Stimulated activated effector memory CD8-positive, alpha-beta T cell treated with anti-CD3 and anti-CD28 coated beads, Interleukin-12 subunit alpha, Interleukin-12 subunit beta, amount 100 ng/mL, for 72 hours (primary cell): ENCODE results near the gene RAB5B.
A peak's percentile ranks its signal among the peaks of the same experiment; 100 is the strongest.

Source experiments
- ATAC-seq: fragments of 150-1000 bp; cut with Tn5 transposase; 2 replicates; pipeline ENCODE4 v1.10.0; 2021
- DNase-seq, 2 donors: peaks; one replicate each; pipeline ENCODE4 v3.0.0; 2021 to 2022; ENCODE audit warnings: low spot score in 2 of 2
- H3K27ac Mint-ChIP-seq: one replicate; pipeline ENCODE4 v1.8.0; 2022; ENCODE audit warnings: mild to moderate bottlenecking, mixed read lengths
- H3K36me3 Mint-ChIP-seq: one replicate; pipeline ENCODE4 v1.8.0; 2022; ENCODE audit warnings: mild to moderate bottlenecking, mixed read lengths
- H3K4me1 Mint-ChIP-seq: one replicate; pipeline ENCODE4 v1.8.0; 2022; ENCODE audit warnings: mixed read lengths
- H3K4me3 Mint-ChIP-seq: one replicate; pipeline ENCODE4 v1.8.0; 2022; ENCODE audit warnings: mild to moderate bottlenecking, mixed read lengths
- H3K9me3 Mint-ChIP-seq: one replicate; pipeline ENCODE4 v1.8.0; 2022; ENCODE audit warnings: mixed read lengths

The RAB5B gene, protein sequence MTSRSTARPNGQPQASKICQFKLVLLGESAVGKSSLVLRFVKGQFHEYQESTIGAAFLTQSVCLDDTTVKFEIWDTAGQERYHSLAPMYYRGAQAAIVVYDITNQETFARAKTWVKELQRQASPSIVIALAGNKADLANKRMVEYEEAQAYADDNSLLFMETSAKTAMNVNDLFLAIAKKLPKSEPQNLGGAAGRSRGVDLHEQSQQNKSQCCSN

DNA sequence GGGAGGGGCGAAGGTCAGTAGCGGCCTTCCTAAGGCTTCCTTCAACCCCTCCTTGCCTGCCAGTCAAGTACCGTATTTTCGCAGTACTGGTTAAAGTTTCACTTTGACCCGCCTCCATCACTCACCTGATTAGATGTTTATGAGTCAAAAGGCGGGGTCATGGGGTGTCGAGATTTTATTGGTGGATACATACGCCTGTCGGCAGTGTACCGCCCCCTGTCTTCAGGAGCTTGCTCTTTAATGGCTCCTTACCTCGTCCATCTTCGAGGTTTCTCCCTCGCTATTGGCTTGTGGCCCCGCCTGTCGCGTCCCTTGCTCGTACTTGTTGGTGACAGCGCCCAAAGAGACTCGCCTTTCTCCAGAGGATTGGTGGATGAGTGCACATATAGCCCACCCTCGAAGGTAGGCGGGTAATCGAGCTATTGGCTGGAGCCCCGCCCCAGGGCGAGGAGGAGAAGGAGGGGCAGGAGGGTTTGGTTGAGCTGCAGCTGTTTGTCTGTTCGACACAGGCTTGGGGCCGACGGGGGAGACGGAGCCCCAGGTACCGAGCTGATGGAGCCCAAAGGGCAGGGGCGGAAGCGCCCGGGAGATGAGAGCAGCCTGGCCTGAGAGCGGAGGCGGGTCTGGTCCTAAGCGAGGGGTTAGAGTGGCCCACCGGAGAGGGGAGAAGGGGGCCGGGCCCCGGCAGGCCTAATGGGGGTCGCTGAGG is at the start of gene RAB5B:
Gene RAB5B, plus strand, starts transcription at position 480 of the 709 bp plus-strand sequence. CDS start 12,883 bp downstream, outside the sequence.
- H3K4me3 Mint-ChIP-seq: no peak within 1 kb of the TSS
- H3K9me3 Mint-ChIP-seq: no peaks in the 10 kb centered on the region
- no peak within 1 kb of the TSS for H3K27ac Mint-ChIP-seq
- peaks cover 23% of the 10 kb centered on the region for H3K4me1 Mint-ChIP-seq
- DNase-seq (peak; percentile 85 to 97), ATAC-seq (peak; percentile 96)
- H3K36me3 Mint-ChIP-seq: peaks cover 7% of the 10 kb centered on the region

DNA sequence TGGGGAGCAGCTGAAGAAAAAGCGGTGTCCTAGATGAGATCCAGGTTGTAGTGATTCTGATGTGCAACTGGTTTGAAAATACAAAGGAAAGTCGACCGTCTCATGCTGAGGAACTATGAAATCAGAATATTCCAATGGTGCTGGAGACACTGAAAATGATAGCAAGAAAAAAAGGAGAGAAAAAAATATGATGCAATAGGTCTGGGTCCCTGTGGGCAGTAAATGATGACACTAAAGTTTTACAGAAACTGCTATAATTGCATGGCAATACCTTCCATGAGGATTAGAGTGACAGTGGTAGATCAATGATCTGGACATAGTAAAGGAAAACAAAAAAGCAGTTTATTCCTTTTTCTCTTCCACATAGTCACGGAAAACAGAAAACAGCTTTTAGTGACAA is 48.5 kb upstream of the RAB5B start:
- ATAC-seq: no peak
- Mint-ChIP-seq H3K4me1 (peaks cover 43% of the 10 kb centered on the region), H3K27ac (peak overlapping the region; percentile 99), H3K9me3 (no peaks in the 10 kb centered on the region), H3K36me3 (peaks cover 84% of the 10 kb centered on the region), H3K4me3 (peak overlapping the region; percentile 100)
- no peak for DNase-seq

DNA sequence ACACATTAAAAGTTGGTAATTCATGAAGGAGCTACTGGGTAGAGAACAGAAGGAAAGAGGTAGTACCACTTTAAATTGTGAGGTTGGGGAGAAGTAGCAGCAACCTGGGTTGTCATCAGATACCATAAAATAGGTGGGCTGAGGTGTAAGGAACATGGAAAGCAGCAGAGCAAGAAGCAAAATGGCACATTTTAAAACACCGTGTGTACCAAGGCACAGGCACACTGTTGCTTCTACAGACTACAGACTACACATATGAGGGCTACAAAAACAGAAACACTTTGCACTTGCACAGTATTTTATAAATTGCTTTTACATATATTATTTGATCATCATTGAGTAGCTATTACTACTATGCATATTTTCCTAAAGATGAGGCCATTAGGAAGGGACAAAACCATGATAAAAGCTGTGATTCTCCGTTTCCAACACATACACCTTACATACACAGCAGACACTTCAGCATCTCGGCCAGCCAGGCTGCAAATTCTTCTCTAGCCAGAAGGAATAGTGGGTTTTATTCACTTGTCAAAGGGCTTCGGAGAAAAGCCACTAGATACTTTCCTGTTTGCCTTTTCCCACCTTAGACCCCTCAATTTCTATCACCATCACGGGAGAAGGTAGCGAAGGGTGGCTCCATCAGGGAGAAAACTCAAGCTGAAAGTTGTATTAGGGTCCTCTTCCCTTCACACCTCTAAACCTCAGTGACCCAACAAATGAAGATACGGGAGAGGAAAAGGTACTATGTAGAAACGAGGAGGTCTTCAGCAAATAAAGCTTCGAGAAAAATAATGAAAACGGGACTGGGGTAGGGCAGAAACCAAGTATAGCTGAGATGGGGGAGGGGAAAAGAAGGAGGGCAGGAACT is 47.8 kb upstream of the RAB5B start:
- Mint-ChIP-seq H3K4me3 (peak overlapping the region; percentile 100), H3K9me3 (no peaks in the 10 kb centered on the region), H3K27ac (peak overlapping the region; percentile 99), H3K4me1 (peaks cover 50% of the 10 kb centered on the region), H3K36me3 (peaks cover 80% of the 10 kb centered on the region)
- ATAC-seq (no peak), DNase-seq (no peak)

DNA sequence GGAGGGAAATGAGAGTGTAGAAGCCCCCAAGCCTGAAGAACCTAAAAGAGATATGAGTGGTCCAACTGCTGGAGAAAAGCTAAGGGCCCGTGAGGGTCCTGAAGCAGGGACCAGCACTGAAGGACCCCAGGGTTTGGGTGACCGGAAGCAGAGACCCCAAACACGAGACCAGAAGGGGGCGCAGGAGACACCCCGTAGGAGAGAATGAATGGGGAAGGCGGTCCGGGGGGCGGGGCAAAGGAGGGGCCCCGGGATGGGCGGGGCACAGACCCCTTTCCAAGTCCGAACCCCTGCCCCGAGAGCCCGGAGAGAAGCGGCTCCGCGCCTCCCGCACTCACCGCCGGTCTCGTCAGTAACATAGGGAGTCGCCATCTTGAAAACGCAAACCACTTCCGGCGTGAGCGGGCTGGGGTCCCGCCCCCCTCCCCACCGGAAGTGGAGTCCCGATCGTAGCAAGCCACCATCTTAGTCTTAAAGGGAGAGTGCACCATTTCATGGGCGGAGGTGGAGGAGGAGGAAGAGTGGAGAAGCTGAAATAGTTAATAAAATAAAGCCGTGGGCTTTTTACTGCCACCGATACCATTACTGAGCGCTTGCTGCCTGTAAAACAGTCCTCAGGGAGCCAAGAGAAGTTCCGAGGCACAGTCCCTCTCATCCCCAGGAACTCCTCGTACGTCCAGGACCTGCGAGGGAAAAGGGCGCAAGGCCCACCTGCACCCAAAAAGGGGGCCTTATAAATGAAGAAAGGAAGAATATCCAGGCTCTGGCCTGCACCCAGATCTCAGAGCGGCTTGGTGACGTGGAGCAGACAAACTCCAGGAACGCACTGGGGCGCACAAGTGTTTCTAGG is 46.9 kb upstream of the RAB5B start:
- Mint-ChIP-seq H3K9me3 (no peaks in the 10 kb centered on the region), H3K4me1 (peaks cover 57% of the 10 kb centered on the region), H3K27ac (peak overlapping the region; percentile 99), H3K36me3 (peaks cover 80% of the 10 kb centered on the region), H3K4me3 (peak overlapping the region; percentile 100)
- peak; percentile 68 for ATAC-seq
- DNase-seq: peak; percentile 82 to 95

DNA sequence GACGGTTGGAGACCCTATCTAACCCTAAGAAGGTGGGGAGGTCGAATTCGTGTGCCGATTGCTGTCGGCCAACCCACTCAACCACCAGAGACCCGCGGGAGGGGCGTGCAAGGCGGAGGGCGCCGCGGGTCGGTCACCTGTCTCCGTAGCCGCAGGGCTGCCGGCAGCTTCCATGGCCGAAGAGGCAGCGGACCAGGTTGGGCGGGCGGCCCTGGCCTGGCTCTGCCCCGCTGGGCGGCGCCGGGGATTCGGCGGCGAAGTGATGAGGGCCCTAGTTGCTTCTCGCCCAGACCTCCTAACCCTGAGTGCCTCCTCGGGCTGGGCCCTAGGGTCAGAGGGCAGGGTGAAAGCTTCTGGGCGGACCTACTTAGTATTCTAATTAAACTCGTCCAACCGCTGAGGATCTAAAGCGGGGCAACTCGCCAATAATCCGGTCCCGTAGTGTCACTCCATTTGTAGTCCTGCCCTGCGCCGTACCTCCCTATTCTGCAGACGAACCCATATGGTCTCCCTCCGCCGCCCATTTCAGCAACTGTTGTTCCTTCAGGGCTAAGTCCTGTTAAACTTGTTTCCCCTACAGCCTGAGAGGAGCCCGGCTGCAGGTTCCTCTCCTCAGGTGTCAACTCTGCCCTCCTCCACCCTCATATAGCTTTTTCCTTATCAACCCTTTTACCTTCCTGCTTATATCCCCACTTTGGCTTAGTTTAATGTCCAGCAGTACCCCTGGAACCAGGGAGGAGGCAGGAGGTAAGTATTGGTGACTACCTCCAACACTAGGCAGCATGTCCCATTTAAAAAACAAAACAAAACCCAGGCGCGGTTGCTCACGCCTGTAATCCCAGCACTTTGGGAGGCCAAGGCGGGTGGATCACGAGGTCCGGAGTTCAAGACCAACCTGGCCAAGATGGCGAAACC is 46.0 kb upstream of the RAB5B start, which contains the start of gene PYM1:
Gene PYM1, minus strand, starts transcription at position 307 of the 915 bp plus-strand sequence. Its CDS starts 133 bp downstream, at position 174.
- no peaks in the 10 kb centered on the region for H3K9me3 Mint-ChIP-seq

DNA sequence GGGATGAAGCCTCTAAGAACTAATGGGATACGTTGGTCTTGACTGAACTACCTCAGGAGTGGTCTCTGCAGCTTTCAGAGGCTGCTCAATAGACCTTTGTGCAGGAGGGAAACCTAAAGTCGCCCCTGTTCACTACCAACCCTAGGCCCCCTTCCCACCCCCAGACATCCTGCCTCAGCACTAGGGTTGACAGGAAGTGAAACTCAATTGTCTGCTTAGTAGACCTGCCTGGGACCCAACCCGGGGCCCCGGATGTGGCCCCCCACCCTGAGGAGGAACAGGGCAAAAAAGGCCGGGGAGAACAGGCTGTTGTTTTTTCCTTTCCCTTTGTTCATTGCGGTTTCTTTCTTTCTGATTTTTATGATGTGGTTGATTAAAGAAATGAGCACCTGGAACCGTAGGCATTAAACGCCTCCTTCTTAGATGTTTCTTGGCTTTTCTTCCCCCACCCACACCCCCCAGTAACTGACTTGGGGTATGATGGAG is 44.5 kb upstream of the RAB5B start:
- ATAC-seq (peak; percentile 46), DNase-seq (peak; percentile 43 to 85)
- H3K27ac Mint-ChIP-seq: peak overlapping the region; percentile 99
- peak overlapping the region; percentile 100 for H3K4me3 Mint-ChIP-seq
- H3K4me1 Mint-ChIP-seq: peaks cover 62% of the 10 kb centered on the region
- H3K9me3 Mint-ChIP-seq: no peaks in the 10 kb centered on the region
- H3K36me3 Mint-ChIP-seq: peaks cover 77% of the 10 kb centered on the region

More for the DNA sequence above, 46.0 kb upstream of the RAB5B start, which contains the start of gene PYM1:
- Mint-ChIP-seq H3K27ac (peak within 1 kb of the TSS; percentile 99), H3K36me3 (peaks cover 78% of the 10 kb centered on the region), H3K4me1 (peaks cover 55% of the 10 kb centered on the region), H3K4me3 (peak within 1 kb of the TSS; percentile 100)
- DNase-seq (peak; percentile 54 to 89), ATAC-seq (peak; percentile 60)

DNA sequence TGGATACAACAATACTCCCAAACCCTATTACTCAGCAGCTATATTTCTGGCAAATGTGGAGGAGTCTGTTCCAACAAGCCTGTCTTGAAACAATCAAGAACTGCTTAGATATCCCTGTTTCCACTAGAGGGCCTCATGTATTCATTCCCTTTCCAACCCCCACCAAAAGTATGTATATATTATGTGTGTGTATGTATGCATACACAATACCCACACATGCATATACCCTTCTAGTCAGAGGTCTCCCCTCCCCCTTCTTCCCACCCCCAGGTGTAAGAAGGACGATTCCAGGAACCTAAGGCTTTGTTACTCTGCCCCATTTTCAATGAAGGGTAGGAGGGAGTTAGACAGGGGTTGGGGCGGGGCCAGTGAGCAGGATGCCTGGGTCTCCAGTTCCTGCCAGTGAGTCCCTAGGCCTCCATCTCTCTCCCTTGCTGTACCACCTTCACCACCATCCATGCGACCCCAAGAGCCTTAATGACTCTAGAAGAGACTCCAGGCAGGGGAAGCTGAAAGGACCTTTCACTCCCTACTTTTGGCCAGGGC is 43.0 kb upstream of the RAB5B start, which contains the start of gene DGKA:
Gene DGKA, plus strand, starts transcription at position 392 of the 546 bp plus-strand sequence. CDS start 5,342 bp downstream, outside the sequence.
- Mint-ChIP-seq H3K9me3 (no peaks in the 10 kb centered on the region), H3K4me1 (peaks cover 65% of the 10 kb centered on the region), H3K36me3 (peaks cover 79% of the 10 kb centered on the region), H3K4me3 (peak within 1 kb of the TSS; percentile 100), H3K27ac (peak within 1 kb of the TSS; percentile 99)
- ATAC-seq: peak; percentile 53
- peak; percentile 47 to 87 for DNase-seq

DNA sequence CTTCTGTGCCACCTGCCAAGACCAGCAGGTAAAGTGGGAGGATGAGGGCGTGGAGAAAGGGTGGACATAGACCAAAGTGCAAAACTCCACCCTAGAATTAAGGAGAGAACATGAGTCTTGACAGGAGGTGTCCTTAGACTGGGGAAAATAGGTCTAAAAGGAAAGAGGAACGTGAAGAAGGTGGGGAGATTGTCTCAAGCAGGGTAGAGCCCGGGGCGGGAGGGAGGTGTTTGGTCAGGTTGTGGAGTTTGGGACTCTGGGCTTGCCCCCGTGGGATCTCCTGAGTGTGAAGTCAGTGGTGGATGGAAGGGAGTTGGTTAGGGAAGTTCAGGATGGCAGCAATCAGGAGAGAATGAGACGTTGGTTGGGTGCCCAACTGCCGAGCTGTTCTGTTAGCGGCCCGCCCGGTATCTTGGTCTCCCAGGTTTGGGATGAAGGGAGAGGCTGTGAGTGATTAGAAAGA is 42.5 kb upstream of the RAB5B start:
- Mint-ChIP-seq H3K9me3 (no peaks in the 10 kb centered on the region), H3K4me1 (peaks cover 65% of the 10 kb centered on the region), H3K27ac (peak overlapping the region; percentile 99), H3K36me3 (peaks cover 82% of the 10 kb centered on the region), H3K4me3 (peak overlapping the region; percentile 100)
- ATAC-seq (no peak), DNase-seq (no peak)

DNA sequence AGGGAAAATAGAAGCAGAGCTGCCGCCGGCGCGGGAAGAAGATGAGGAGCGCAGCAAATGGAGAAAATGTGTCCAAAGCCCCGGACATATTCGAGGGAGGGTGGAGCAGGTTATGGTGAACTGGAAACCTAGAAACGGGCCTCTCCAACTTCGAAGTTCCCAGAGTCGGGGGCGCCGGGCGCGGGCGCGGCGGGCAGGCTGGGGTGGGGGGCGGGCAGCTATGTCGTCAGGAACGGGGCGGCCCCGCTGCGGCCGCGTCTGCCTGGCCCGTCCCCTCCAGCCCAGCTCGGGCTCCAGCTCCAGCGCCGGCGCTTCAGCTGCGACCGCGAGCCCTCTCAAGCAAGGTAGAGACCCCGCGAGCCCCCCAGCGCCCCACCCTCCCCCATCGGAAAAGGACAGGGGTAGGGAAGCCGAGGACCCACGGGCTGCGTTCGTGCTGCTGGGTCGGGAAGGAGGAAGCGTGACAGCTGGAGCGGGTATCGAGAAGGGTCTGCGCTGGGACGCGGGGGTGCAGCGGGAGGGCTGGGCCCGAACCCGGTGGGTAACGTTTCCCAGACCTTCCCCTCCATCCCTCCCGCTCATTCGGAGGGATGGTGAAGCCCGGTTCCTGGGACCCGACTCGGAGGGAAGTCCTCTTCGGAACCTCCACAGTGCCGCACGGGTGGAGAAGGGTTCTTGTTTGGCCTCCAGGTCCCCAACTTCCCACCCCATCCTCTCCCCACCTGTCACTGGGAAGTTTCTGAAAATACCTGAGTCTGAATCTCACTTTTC is 41.9 kb upstream of the RAB5B start:
- ATAC-seq: no peak
- Mint-ChIP-seq H3K9me3 (no peaks in the 10 kb centered on the region), H3K4me3 (peak overlapping the region; percentile 100), H3K4me1 (peaks cover 67% of the 10 kb centered on the region), H3K27ac (peak overlapping the region; percentile 99), H3K36me3 (peaks cover 82% of the 10 kb centered on the region)
- DNase-seq: peak in 1 of 2 donors; percentile 64

DNA sequence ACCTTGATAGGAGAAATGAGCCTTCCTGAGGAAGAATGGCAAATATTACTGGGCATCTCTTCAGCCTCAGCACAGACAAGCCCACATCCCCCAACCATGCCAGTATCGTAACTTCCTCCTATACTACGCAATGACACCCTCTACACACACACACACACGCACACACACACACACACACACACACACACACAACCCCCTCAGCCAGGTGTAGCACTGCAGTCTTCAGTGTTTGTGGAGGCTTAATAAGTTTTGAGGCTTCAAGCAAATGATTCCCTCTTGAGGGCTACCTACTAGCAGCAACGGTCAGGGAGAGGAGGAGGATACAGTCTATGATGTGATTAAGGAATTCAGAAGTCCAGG is 41.3 kb upstream of the RAB5B start:
- ATAC-seq (peak; percentile 9), DNase-seq (peak in 1 of 2 donors; percentile 59)
- peaks cover 84% of the 10 kb centered on the region for H3K36me3 Mint-ChIP-seq
- H3K4me3 Mint-ChIP-seq: peak overlapping the region; percentile 100
- no peaks in the 10 kb centered on the region for H3K9me3 Mint-ChIP-seq
- peaks cover 73% of the 10 kb centered on the region for H3K4me1 Mint-ChIP-seq
- H3K27ac Mint-ChIP-seq: peak overlapping the region; percentile 99

DNA sequence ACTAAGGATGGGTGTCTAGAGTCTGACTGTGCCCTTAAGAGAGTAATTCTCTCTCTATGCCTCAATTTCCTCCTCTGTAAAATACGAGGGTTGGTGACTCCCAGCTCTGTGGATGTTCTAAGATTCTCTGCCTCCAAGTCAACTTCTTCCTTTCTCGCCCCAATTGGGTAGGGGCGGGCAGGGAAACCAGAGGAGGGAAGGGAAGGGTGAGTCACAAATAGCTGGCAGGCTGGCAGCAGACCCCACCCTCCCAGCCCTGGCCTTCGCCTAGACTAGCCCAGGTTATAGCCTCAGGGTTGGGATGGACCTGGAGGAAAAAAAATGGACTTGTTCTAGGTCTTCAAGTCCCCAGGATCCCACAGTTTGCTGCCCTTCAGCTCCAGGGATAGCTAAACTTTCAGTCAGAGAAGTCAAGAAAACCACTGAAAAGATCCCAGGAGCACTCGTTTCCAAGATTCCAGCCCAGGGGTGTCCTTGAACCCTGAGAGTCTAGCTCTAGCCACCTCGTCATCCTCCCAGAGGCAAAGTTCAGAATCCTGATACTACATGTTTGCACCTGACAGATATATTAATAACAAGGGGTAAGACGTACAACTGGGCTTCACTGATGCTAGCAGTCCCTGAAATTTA is 40.6 kb upstream of the RAB5B start:
- Mint-ChIP-seq H3K36me3 (peaks cover 86% of the 10 kb centered on the region), H3K4me3 (peak overlapping the region; percentile 100), H3K27ac (peak overlapping the region; percentile 99), H3K4me1 (peaks cover 77% of the 10 kb centered on the region), H3K9me3 (no peaks in the 10 kb centered on the region)
- ATAC-seq: no peak
- no peak for DNase-seq
